Hepatocyte (in vitro differentiated cells): ENCODE results near the gene TFPI2. TPM values are rescaled to one million over a fixed set of nuclear protein-coding genes. Genes with fewer than 3 reads are reported as not detected.

Experiments
- DNase-seq: peaks from one replicate; pipeline ENCODE4 v3.0.0-alpha.2; 2016; ENCODE audit warnings: low spot score
- H2AFZ ChIP-seq: fragments of 200-600 bp; sonication (generic); 2 replicates; pipeline ENCODE4 v1.6.0; 2016; ENCODE audit warnings: antibody characterized with exemption, mild to moderate bottlenecking
- H3K27ac ChIP-seq: fragments of 200-600 bp; sonication (generic); 2 replicates; pipeline ENCODE4 v1.5.1; 2016; ENCODE audit warnings: mild to moderate bottlenecking
- H3K27me3 ChIP-seq: fragments of 200-600 bp; sonication (generic); 2 replicates; pipeline ENCODE4 v1.6.1; 2016
- H3K36me3 ChIP-seq: fragments of 200-600 bp; sonication (generic); replicated peaks from 2 replicates; pipeline ENCODE4 v1.5.1; 2016; ENCODE audit warnings: low read depth; ENCODE audit not compliant: insufficient read depth
- H3K4me1 ChIP-seq: fragments of 200-600 bp; sonication (generic); 2 replicates; pipeline ENCODE4 v1.5.1; 2016; ENCODE audit warnings: mild to moderate bottlenecking, moderate library complexity; ENCODE audit not compliant: insufficient read depth
- H3K4me2 ChIP-seq: fragments of 200-600 bp; sonication (generic); 2 replicates; pipeline ENCODE4 v1.6.0; 2016
- H3K4me3 ChIP-seq: fragments of 200-600 bp; sonication (generic); 2 replicates; pipeline ENCODE4 v1.5.1; 2016; ENCODE audit warnings: mild to moderate bottlenecking
- H3K79me2 ChIP-seq: fragments of 200-600 bp; sonication (generic); 2 replicates; pipeline ENCODE4 v1.6.0; 2017; ENCODE audit warnings: mild to moderate bottlenecking
- H3K9me2 ChIP-seq: fragments of 200-600 bp; sonication (generic); replicated peaks from 2 replicates; pipeline ENCODE4 v1.6.0; 2017; ENCODE audit warnings: mild to moderate bottlenecking; ENCODE audit not compliant: insufficient read depth
- H3K9me3 ChIP-seq: fragments of 200-600 bp; sonication (generic); 2 replicates; pipeline ENCODE4 v1.5.1; 2016; ENCODE audit warnings: low read depth, mild to moderate bottlenecking
- H4K20me1 ChIP-seq: fragments of 200-600 bp; sonication (generic); 2 replicates; pipeline ENCODE4 v1.6.0; 2016; ENCODE audit warnings: mild to moderate bottlenecking; ENCODE audit not compliant: insufficient read depth, poor library complexity, severe bottlenecking
- CTCF ChIP-seq: fragments of 200-600 bp; sonication (generic); IDR thresholded peaks from 2 replicates; pipeline ENCODE4 v1.5.1; 2016; ENCODE audit warnings: antibody characterized with exemption, mild to moderate bottlenecking; ENCODE audit not compliant: poor library complexity
- EZH2 ChIP-seq: fragments of 200-600 bp; sonication (generic); IDR thresholded peaks from 2 replicates; pipeline ENCODE4 v1.6.1; 2016; ENCODE audit warnings: antibody characterized with exemption, mild to moderate bottlenecking, borderline replicate concordance
- EZH2phosphoT487 ChIP-seq: fragments of 200-600 bp; sonication (generic); IDR thresholded peaks from one replicate; pipeline ENCODE4 v1.6.1; 2018; ENCODE audit warnings: antibody characterized with exemption, mild to moderate bottlenecking, low read depth, moderate library complexity; ENCODE audit not compliant: unreplicated experiment, severe bottlenecking
- WGBS: methylation state at CpG from one replicate; pipeline ENCODE4 v1.1.6; 2016; ENCODE audit warnings: low lambda C conversion rate; ENCODE audit errors: missing lambda C conversion rate; 5-methylcytosine and 5-hydroxymethylcytosine counted together
- polyA plus RNA-seq: library from polyadenylated mRNA; unstranded; fragments of >200 nt; fragmentation: Nextera tagmentation; extraction: Ambion mirVana; gene quantifications from 2 replicates; pipeline ENCODE4 v1.2.1, GENCODE V29; 2016
- total RNA-seq: library from RNA; depleted of rRNA; stranded (reverse); fragments of >200 nt; gene quantifications from 2 replicates; pipeline ENCODE4 v1.2.3, GENCODE V29; 2014

Gene TFPI2
- total and polyA plus RNA-seq, 2 experiments from 2014 or later, result 52.8 to 66.2 TPM

- no peak overlapping the region for H3K4me2 ChIP-seq
- no peak overlapping the region for H3K4me3 ChIP-seq
- H3K36me3 ChIP-seq, result no peaks in the 10 kb centered on the region
- no peaks in the 10 kb centered on the region for H3K79me2 ChIP-seq
- H3K27me3 ChIP-seq, result no peaks in the 10 kb centered on the region
- TF ChIP-seq EZH2phosphoT487 (no peak), CTCF (no peak), EZH2 (no peak)
- WGBS, result 88% methylated on average over 4 of the region's 4 CpGs
- DNase-seq, result no peak
- no peaks in the 10 kb centered on the region for H3K9me3 ChIP-seq
- no peaks in the 10 kb centered on the region for H3K9me2 ChIP-seq
- no peak overlapping the region for H2AFZ ChIP-seq
- no peaks in the 10 kb centered on the region for H3K4me1 ChIP-seq
- no peaks in the 10 kb centered on the region for H4K20me1 ChIP-seq
- no peak overlapping the region for H3K27ac ChIP-seq
Observed at GRCh38 chr7:93861325-93861949, 29.1 kb downstream of the TFPI2 start.

- no peaks in the 10 kb centered on the region for H3K9me2 ChIP-seq
- no peak overlapping the region for H3K4me2 ChIP-seq
- TF ChIP-seq EZH2, result no peak
- no peaks in the 10 kb centered on the region for H3K79me2 ChIP-seq
- 85% methylated on average over 1 of the region's 1 CpG for WGBS
- no peak overlapping the region for H3K4me3 ChIP-seq
- no peak overlapping the region for H2AFZ ChIP-seq
- no peaks in the 10 kb centered on the region for H3K9me3 ChIP-seq
- no peak for DNase-seq
- H3K36me3 ChIP-seq, result no peaks in the 10 kb centered on the region
- no peaks in the 10 kb centered on the region for H3K27me3 ChIP-seq
- H4K20me1 ChIP-seq, result no peaks in the 10 kb centered on the region
- no peaks in the 10 kb centered on the region for H3K4me1 ChIP-seq
- H3K27ac ChIP-seq, result no peak overlapping the region
Observed at GRCh38 chr7:93860261-93860660, 30.3 kb downstream of the TFPI2 start.

GRCh38 chr7:93858857-93859256 is 31.7 kb downstream of the TFPI2 start:
- Histone ChIP-seq H3K9me2 (no peaks in the 10 kb centered on the region), H3K4me2 (no peak overlapping the region), H4K20me1 (no peaks in the 10 kb centered on the region), H3K79me2 (no peaks in the 10 kb centered on the region), H3K9me3 (no peaks in the 10 kb centered on the region), H3K4me1 (no peaks in the 10 kb centered on the region), H2AFZ (no peak overlapping the region), H3K27ac (no peak overlapping the region), H3K36me3 (no peaks in the 10 kb centered on the region), H3K4me3 (no peak overlapping the region), H3K27me3 (no peaks in the 10 kb centered on the region)
- TF ChIP-seq CTCF (no peak), EZH2 (no peak), EZH2phosphoT487 (no peak)
- DNase-seq, result no peak
- 93% methylated on average over 2 of the region's 2 CpGs for WGBS

GRCh38 chr7:93856323-93856722 is 34.2 kb downstream of the TFPI2 start:
- DNase-seq, result no peak
- Histone ChIP-seq H3K4me2 (no peak overlapping the region), H4K20me1 (no peaks in the 10 kb centered on the region), H3K27me3 (no peaks in the 10 kb centered on the region), H3K9me3 (no peaks in the 10 kb centered on the region), H3K4me1 (no peaks in the 10 kb centered on the region), H2AFZ (no peak overlapping the region), H3K36me3 (no peaks in the 10 kb centered on the region), H3K27ac (no peak overlapping the region), H3K9me2 (no peaks in the 10 kb centered on the region), H3K79me2 (no peaks in the 10 kb centered on the region), H3K4me3 (no peak overlapping the region)
- no peak for TF ChIP-seq EZH2phosphoT487
- TF ChIP-seq EZH2, result no peak
- TF ChIP-seq CTCF, result no peak
